Stimulated activated CD8-positive, alpha-beta memory T cell treated with anti-CD3 and anti-CD28 coated beads, Interleukin-7, amount 100 ng/mL, for 48 hours (primary cell): ENCODE data around the gene GALNT13.

Experiments used
- DNase-seq, 2 donors: peaks; one replicate each; pipeline ENCODE4 v3.0.0-alpha.2; 2020; ENCODE audit warnings: low read depth in 1 of 2; ENCODE audit errors: extremely low read depth in 1 of 2

GALNT13 gene

DNA sequence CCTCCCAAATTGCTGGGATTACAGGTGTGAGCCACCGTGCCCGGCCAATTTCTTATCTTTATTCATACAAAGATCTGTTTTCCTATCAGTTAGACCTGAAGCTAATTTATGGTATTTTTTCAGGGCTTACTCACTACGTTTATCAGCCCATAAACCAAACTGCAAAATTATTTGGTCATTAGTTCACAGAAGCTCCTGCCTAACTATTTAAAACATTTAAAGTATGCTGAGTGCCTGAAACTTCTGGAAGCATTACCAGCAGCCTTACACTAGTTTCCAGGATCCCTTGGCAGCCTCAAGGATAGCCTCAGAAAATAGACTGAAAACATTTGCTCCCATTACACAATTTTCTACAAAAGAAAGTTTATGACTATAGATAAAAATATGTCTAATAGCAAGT, 68.8 kb downstream of the GALNT13 start:
- DNase-seq, result no peak

DNA sequence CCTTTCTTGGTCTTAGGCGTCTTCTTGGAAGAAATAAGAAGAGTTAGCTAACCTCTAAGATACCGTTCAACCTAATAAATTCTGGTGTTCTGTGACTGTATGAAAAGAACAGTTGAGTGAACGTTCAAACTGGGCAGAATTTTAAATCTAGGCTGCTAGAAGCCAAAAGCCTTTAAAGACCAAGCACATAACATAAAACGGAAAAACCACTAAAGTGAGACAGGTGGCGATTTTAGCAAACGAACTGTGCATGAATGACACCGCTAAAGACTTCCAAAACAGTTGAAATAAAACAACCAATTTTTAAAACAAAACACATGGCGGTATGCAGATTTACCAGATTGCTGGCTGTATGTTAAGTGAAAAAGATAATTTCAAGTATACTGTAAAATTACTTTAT, 73.1 kb downstream of the GALNT13 start:
- no peak for DNase-seq

DNA sequence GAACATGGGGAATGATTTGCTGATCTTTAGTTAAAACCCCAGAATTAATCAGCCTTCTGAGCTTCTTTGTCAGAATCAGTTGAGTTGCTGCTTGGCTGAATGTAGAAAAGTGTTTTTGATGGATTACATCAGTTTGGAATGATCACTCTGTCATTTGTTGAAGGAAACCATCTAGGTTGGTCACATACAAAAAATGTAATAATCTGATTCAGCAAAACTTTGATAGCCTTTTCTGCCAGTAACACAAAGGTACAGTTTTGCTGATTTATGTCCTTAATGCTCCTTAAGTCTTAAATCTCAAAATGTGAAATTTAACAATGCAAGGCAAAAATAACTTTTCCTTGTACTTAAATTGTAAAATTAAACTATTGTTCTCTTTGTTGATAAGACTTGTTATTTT, 74.3 kb downstream of the GALNT13 start:
- no peak for DNase-seq

- DNase-seq, result no peak
These were observed 82.0 kb downstream of the GALNT13 start for GRCh38 chr2:153953761-153954160.

DNA sequence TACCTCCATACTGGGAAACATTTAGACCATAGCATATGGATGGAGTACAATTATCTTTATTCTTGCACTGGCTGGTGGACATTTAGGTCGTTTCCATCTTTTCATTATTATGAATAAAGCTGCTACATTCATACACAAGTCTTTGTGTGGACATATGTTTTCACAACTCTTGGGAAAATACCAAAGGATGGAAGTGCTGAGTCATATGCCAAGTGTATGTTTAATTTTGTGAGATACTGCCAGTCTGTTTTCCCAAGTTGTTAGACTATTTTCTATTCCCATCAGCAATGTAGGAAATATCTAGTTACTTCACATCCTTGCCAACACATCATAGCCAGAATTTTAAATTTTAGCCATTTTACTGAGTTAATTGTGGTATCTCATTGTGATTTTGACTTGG, 91.5 kb downstream of the GALNT13 start:
- DNase-seq, result no peak

DNA sequence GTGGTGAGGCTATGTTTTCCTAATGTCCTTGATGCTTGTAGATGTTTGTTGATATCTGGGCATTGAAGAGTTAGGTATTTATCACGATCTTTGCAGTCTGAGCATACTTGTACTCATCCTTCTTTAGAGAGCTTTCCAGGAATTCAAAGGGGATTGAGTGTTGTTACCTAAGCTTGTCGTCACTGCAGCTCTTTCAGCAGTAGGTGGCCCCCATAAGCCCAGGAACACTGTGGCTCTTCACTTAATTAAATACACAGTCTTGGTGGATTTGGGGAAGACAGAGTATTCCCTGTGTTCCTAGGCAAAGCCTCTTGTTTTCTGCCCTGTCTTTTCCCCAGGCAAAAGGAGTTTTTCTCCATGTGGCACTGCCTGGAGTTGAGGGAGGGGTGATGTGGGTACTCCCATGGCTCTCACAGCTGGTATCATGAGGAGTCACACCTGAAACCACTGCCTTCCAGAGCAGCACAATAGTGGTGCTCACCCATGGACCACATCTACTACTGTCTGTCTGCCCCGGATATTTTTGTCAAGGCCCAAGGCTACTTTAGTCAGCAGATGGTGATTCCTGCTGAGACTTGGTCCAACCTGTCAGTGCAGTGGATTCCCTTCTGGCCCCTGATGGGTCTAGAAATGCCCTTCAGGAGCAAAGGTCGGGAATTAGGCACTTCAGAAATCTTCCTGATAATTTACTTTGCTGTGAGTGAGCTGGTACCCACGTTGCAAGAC, 95.7 kb downstream of the GALNT13 start:
- DNase-seq, result no peak

GRCh38 chr2:153971250-153971649, 99.5 kb downstream of the GALNT13 start:
- no peak for DNase-seq

DNA sequence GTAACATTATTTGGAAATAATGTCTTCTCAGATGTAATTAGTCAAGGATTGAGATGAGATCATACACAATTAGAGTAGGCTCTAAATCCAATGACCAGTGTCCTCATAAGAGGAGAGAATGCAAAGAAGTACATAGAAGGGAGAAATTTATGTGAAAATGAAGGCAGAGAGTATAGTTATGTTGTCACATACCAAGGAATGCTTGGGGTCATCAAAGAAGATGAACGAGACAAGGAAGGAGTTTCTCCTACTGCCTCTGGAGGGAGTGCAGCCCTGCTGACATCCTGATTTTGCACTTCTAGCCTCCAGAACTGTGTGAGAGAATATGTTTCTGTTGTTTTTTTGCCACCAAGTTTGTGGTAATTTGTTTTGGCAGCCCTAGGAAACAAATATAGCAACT, 100.1 kb downstream of the GALNT13 start:
- no peak for DNase-seq

DNA sequence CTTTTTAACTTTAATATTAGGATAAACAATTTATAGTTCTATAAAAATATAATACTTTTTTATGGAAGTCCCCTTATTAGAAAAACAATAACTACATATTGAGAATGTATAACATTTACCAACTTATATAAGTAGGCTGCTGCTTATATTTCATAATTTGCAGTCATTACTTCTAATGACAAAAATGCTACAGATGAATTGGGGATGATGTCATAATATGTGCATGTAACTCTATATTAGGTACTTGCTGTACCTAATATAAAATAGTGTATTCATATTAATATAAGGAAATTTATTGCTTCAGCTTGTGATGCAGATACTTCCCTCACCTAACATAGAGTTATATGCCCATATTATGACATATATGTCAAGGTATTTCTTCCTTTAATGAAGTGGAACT, 100.7 kb downstream of the GALNT13 start:
- no peak for DNase-seq

- DNase-seq, result no peak
These were observed 114.9 kb downstream of the GALNT13 start for GRCh38 chr2:153986488-153987229.

- DNase-seq, result no peak
These were observed 119.0 kb downstream of the GALNT13 start for GRCh38 chr2:153990771-153991170.

- DNase-seq, result no peak
These were observed 141.8 kb downstream of the GALNT13 start for GRCh38 chr2:154013514-154013913.

GRCh38 chr2:154015233-154015632, 143.5 kb downstream of the GALNT13 start:
- DNase-seq, result no peak

GRCh38 chr2:154029504-154029903, 157.8 kb downstream of the GALNT13 start:
- DNase-seq, result no peak

GRCh38 chr2:154032220-154032619, 160.5 kb downstream of the GALNT13 start:
- no peak for DNase-seq

- no peak for DNase-seq
These were observed 174.8 kb downstream of the GALNT13 start for GRCh38 chr2:154046493-154046892.

DNA sequence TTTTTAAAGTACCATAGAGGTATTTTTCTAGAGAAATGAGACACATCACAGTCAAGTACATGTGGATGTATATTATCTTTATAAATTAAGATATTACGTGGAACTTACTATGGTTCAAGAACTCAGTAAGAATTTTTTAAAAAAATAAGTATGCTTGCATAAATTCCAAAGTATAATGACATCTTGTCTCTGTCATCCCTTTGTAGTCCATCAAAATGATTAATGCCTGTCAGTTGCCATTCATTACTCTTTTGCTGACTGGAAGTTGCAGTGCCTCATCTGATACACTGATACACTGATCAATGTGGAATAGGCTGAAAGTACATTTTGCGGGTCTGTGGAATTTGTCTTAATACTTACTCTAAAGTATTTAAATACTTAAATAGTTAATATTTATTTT, 177.2 kb downstream of the GALNT13 start:
- no peak for DNase-seq

GRCh38 chr2:154049561-154049960, 177.8 kb downstream of the GALNT13 start:
- no peak for DNase-seq

GRCh38 chr2:154067124-154067523, 195.4 kb downstream of the GALNT13 start:
- no peak for DNase-seq

DNA sequence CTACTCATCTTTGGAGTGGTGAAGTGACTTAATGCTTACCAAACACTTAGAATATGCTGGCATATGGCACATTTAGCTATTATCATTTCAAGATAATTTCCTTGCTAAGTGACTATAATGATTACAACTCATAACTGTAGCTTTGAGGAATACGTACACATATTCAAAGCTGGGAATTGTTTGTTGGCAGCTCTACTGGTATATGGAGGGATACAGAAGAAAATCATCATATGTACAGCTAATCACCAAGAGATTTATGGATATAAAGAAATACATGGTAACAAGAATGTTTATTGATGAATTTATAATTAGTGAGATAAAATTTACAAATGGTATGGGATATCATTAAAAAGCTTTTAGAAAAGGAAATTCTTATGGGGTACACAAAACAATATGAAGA, 207.2 kb downstream of the GALNT13 start:
- no peak for DNase-seq

- DNase-seq, result no peak
These were observed 220.8 kb downstream of the GALNT13 start for GRCh38 chr2:154092571-154092970.

DNA sequence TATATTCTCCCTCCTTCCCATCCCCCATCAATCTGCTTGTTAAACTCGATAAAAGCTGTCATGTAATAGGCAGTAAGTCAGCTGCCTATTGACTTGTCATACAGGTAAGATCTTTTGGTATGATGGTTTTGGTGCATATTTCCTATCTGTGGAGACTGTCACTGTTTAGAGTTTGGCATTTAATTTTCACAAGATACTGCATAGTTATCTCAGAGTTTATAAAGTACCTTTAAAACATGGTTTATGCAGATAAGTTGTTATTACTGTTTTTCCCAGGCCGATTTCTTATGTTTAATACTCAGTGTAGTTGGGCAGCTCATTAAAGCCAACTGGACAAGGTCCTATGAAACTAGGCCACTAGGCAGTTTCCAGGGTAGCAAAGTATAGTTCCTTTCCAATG, 222.1 kb downstream of the GALNT13 start:
- DNase-seq, result no peak
